GM18909 (cell line): ENCODE data around the gene UBL4B.

ENCODE experiments used
- ATAC-seq: cut with Tn5 transposase; IDR thresholded peaks from one replicate; pipeline ENCODE4 v1.9.1; 2021; ENCODE audit warnings: mild to moderate bottlenecking; ENCODE audit not compliant: unreplicated experiment, poor library complexity

The UBL4B gene

DNA sequence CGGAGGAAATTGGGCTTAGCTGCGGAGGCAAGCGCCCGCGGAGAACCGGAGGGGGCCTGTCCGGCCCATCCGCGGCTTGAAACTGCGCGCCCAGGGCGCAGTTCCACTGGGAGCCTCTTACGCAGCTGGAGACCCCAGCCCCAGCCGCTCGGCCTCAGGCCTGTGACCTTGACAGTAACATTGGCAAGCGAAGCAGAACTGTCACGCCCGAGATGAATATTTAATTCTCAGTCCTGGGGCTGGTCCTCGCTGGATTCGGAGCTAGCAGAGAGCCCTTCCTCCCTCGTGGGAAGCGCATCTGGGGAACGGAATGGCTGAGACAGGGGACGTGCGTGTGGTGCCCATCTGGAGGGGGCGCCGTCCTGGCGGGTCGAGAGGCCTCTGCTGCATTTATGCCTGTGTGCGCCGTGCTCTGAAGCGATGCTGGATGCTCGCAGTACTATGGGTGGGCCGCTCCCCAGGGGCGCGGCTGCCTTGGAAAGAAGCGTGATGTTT, 39.0 kb downstream of the UBL4B start:
- no peak for ATAC-seq

DNA sequence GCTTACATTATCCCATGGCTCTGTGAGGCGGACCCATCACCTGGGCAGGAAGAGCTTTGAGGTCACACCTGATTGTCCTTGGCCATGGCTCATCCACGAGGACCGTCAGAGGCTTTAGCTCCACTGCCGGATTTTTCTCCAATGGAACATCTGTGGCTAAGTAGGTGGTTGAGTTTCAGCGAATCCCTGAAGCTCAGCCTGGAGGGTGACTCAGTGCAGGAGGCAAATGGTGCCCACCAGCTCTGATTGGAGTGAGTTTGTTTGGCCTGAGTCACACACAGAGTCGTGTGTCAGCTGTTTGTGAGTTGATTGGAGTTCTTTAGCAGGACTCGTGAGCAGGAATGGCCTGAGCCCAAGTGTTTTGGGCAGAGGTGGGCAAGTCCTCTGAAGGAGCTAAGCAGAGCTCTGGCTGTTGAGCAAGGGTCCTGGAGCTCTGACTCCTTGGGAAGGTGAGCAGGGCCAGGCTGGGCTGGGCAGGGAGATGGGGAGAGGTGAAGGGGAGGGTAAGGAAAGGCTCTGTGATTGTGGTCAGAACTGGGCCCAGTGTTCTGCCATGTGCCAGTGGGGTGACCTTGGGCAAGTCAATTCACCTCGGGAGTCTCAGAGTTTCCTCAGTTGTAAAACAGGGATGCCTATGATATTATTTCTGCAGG, 40.0 kb downstream of the UBL4B start:
- no peak for ATAC-seq

DNA sequence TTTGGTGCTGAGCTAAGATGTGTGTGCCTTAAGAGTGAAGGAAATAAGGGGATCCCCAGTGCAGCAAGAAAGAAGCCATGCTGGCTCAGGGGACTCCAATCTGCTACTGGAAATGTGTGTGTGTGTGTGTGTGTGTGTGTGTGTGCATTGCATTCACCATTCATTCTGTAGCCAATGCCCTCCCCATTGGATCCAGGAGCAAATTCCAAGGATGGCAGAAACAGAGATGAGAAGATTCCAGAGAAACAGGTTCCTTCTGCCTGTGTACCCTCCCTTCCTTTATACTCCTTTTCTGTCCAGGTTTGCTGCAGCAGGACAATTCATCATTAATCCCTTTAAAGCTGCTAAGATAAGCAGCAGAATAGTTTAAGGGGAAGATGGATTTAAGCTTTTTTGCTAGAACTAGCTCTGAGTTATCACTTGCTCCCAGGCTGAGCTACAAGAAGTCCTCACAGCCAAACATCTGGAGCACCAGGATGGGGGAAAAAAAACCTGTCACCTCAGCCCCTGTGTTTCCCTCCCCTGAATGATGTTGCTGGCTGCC, 41.2 kb downstream of the UBL4B start:
- ATAC-seq, result no peak

DNA sequence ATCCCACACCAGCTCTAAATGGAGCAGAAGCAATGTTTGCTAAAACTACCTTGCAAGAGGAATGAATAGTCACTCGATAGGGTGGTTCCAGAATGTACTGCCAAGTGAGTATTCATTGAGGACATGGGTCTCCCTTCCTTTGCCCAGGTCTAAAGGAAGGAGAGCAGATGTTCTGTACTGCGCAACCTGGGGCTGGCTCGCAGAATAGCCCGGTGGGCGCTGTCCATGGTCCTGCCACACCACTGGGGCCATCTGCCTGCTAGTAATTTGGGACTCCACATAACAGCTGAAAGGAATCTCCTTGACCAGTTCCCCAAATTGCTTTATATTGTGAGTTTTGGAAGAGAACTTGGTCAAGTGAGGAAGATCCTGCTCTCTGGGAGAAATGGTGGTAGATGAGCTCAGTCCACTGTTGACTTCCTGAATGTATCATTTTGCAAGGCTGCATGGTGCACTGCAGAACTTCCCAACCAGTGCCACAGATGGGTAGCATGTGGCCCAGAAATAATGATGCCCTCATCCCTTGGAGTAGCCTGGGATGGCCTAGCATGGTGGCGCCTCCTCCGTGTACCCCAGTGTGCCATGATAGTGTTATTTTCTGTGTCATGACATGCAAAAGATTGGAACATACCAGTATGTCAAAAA, 43.8 kb downstream of the UBL4B start:
- ATAC-seq, result no peak

DNA sequence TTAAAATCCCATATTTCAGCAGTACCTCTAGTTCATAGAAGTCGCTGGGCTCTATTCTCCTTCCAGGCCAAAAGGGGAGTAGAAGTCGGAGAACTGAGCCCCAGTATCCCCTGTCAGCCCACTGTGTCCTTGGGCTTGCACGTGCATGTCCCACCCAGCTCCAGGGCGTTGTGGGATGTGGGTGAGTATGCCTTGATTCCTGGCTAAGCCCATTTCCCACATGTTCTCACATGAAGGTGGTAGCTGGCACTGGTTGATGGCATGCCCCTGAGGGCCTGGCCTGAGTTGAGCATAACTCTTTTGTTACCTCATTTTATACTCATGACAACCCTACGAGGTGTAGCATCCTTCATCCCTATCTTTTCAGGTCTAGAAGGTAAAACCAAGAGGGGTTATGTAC, 46.0 kb downstream of the UBL4B start:
- no peak for ATAC-seq

DNA sequence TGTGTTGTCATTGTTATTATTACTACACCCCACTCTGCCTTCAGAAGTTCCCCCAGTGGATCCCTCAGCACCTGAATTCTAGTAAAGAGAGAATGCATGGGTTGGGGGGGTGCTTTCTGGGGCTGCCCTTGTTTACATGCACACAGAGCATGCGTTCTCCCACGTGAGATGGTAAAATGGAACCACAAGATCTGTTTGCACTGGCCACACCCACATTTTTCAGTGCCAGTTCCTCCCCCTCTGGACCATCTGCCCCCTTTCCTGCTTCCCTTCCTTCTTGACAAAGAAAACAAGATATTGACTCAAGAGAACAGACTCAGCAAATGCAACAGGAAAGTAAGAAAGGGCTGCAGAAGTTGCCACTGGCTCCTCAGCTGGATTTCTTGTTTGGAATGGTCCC, 46.9 kb downstream of the UBL4B start:
- ATAC-seq, result no peak

DNA sequence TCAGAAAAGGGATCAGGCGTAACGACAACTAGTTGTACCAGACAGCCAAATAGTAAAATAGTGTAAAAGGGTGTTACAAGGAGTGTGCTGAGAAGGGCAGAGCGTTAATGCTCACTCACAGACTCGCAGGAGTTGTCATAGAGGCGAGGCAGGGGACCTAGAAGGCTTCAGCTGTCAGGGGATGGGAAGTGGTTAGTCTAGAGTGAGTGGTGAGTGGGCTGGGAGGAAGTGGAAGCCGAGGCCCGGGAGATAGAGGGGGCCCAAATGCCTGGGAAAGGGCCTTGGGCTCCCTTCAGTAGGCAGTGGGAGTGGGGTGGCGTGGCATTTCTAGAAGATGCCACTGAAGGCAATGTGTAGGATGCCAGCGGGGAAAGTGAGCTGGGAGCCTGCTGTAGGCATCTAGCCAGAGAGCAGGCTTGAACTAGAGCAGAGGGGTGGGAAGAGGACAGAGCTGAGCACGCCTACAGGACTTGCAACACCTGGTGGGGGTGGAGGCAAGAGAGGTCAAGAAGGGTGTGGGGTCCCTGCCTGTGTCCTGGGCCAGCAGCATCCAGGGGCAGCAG, 48.4 kb downstream of the UBL4B start:
- ATAC-seq, result no peak

DNA sequence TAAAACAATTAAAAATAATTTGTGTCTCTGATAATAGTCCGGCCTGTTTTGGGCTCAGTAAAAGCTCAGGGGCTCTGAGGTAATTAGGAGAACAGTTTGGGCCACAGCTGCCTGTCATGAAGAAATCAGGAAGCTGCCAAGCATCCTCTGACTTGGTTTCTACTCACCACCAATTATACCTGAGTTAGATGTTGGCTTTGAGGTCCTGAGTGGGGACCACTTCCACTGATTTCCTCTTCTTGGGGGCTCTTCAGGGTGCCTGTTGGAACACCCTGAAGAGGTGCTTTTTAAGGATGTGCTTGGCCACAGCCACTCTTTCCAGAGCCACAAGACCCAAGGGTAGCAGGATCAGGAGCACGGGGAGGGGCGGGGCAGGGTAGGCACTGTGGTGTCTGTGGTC, 48.9 kb downstream of the UBL4B start:
- ATAC-seq, result no peak

DNA sequence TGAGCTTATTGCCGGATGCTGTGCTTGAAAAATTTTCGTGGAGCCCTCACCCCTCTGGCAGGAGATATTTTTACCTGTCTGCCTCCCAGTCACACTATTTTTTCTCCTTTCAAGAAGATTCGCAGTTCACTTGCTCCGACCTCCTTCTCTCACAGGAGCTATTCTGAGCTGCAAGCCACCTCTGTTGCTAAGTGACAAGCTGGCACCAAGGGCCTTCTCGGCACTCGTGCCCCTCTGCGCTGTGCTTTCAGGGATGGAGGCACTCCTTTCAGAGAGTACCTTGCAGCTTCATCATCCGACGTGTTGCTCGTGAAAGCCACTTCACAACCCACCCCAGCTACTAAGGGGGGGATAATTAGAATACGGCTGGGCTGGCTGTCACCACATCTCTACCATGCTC, 49.6 kb downstream of the UBL4B start:
- no peak for ATAC-seq
